ENCODE results near the gene RPL35.

DNA sequence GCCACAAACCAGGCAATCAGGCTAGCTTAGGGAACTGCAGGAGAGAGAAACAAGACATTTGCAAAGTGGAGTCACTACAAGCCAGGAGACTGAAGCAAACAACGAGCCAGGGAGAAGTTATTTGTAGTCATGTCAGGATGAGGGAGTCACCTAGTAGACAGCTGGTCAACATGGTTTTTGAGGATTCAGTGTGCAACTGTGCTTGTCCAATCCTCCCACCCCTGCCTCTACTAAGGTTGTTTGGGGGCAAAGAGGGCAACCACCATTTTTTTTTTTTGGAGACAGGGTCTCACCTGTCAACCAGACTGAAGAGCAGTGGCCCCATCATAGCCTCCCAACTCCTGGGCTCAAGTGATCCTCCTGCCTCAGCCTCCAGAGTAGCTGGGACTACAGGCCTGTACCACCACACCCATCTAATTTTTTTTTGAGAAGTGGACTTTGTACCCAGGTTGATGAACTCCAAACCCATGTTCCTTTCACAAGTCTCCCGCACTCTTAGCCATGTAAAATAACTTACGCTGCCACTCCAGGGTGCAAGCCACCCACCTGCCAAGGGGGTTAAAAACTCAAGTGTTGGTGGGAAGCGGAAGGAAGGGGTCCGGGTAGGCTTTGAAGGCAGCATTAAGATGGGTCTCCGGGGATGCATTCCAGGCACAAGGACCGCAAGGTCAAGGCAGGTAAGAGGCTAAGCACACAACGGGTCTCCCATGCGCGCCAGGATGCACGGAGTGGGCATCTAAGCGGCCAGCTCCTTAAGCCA is 995 bp downstream of the RPL35 start:
- TF ChIP-seq ZNF274 (IDR thresholded peaks at IDR 0.05; ENCODE audit: low read depth, low read length): no peak
- TF ChIP-seq SUZ12 (IDR thresholded peaks at IDR 0.05; ENCODE audit: extremely low read depth, insufficient read depth, insufficient read length): no peak
- TF ChIP-seq YY1 (IDR thresholded peaks at IDR 0.05; ENCODE audit: insufficient read depth, insufficient read length): no peak
